HEK293T (cell line): ENCODE data around the gene ANO6.

Experiments
- ARNT ChIP-seq: fragments of 450-650 bp; IDR thresholded peaks from 2 replicates; pipeline ENCODE4 v1.6.1; 2017; ENCODE audit warnings: mild to moderate bottlenecking
- BHLHE40 ChIP-seq: fragments of 450-650 bp; IDR thresholded peaks from 2 replicates; pipeline ENCODE4 v1.6.1; 2016; ENCODE audit warnings: mild to moderate bottlenecking, moderate library complexity, borderline replicate concordance
- CTBP1 ChIP-seq: fragments of 450-650 bp; IDR thresholded peaks from 2 replicates; pipeline ENCODE4 v1.6.1; 2016; ENCODE audit warnings: borderline replicate concordance
- ELF4 ChIP-seq: fragments of 450-650 bp; IDR thresholded peaks from 2 replicates; pipeline ENCODE4 v1.6.1; 2017; ENCODE audit warnings: antibody characterized with exemption
- FOXA1 ChIP-seq: fragments of 450-650 bp; IDR thresholded peaks from 2 replicates; pipeline ENCODE4 v1.6.1; 2016; ENCODE audit warnings: mild to moderate bottlenecking
- FOXK2 ChIP-seq: fragments of 450-650 bp; IDR thresholded peaks from 2 replicates; pipeline ENCODE4 v1.6.1; 2016; ENCODE audit warnings: mild to moderate bottlenecking
- FOXM1 ChIP-seq: fragments of 450-650 bp; IDR thresholded peaks from 2 replicates; pipeline ENCODE4 v1.6.1; 2017; ENCODE audit warnings: mild to moderate bottlenecking, borderline replicate concordance
- L3MBTL2 ChIP-seq: fragments of 450-650 bp; conservative IDR thresholded peaks from 2 replicates; pipeline ENCODE4 v1.6.1; 2016; ENCODE audit warnings: mild to moderate bottlenecking
- NFRKB ChIP-seq: fragments of 450-650 bp; IDR thresholded peaks from 2 replicates; pipeline ENCODE4 v1.6.1; 2016; ENCODE audit warnings: mild to moderate bottlenecking, moderate library complexity
- SP1 ChIP-seq: fragments of 450-650 bp; IDR thresholded peaks from 2 replicates; pipeline ENCODE4 v1.6.1; 2017
- SUZ12 ChIP-seq: fragments of 450-650 bp; IDR thresholded peaks from 2 replicates; pipeline ENCODE4 v1.6.1; 2016; ENCODE audit warnings: mild to moderate bottlenecking
- ZNF384 ChIP-seq: fragments of 450-650 bp; IDR thresholded peaks from 2 replicates; pipeline ENCODE4 v1.6.1; 2016
- TF ChIP-seq, protein P1 (sequence below): fragments of 450-650 bp; IDR thresholded peaks from 2 replicates; pipeline ENCODE4 v1.6.1; 2016

- TF ChIP-seq FOXA1: no peak
- TF ChIP-seq, protein P1, sequence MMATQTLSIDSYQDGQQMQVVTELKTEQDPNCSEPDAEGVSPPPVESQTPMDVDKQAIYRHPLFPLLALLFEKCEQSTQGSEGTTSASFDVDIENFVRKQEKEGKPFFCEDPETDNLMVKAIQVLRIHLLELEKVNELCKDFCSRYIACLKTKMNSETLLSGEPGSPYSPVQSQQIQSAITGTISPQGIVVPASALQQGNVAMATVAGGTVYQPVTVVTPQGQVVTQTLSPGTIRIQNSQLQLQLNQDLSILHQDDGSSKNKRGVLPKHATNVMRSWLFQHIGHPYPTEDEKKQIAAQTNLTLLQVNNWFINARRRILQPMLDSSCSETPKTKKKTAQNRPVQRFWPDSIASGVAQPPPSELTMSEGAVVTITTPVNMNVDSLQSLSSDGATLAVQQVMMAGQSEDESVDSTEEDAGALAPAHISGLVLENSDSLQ: no peak
- TF ChIP-seq BHLHE40: no peak
- no peak for TF ChIP-seq NFRKB
- TF ChIP-seq ELF4: no peak
- TF ChIP-seq ZNF384: no peak
- no peak for TF ChIP-seq SP1
- TF ChIP-seq FOXM1: no peak
- TF ChIP-seq CTBP1: no peak
- TF ChIP-seq FOXK2: no peak
- TF ChIP-seq ARNT: no peak
- no peak for TF ChIP-seq SUZ12
- no peak for TF ChIP-seq L3MBTL2
Observed at GRCh38 chr12:45481746-45482145, 265.9 kb downstream of the ANO6 start.
